Esophagus squamous epithelium (tissue), 4 donors: Measurements from ENCODE around the gene PSMD6.

ENCODE experiments used
- CTCF ChIP-seq, 6 experiments: fragments of 450-650 bp in 4 of 6; fragments of 200-600 bp in 2 of 6; sonication (generic) in 2 of 6; IDR thresholded peaks; one replicate each; pipeline ENCODE4 v1.5.1; 2016 to 2019; ENCODE audit warnings: antibody characterized with exemption in 6 of 6, mild to moderate bottlenecking in 4 of 6, moderate library complexity in 4 of 6
- POLR2A ChIP-seq, 4 donors: fragments of 450-650 bp; IDR thresholded peaks; one replicate each; pipeline ENCODE4 v1.6.1; 2017; ENCODE audit warnings: antibody characterized with exemption in 4 of 4, mild to moderate bottlenecking in 4 of 4, moderate library complexity in 3 of 4

GRCh38 chr3:64009528-64009927, 13.8 kb downstream of the PSMD6 start:
- no peak for TF ChIP-seq CTCF (IDR thresholded peaks at IDR 0.05)
- TF ChIP-seq POLR2A (IDR thresholded peaks at IDR 0.05) = no peak
